GM12878 (cell line): ENCODE data around the gene TMPRSS2. TPM values are rescaled to one million over a fixed set of nuclear protein-coding genes. Genes with fewer than 3 reads are reported as not detected.
A peak's percentile ranks its signal among the peaks of the same experiment; 100 is the strongest.

ENCODE experiments used
- ATAC-seq: fragments of 200-7000 bp; cut with Tn5 transposase; 3 replicates; pipeline ENCODE4 v1.9.1; 2020; ENCODE audit warnings: mild to moderate bottlenecking, moderate library complexity
- BruUV-seq: library from RNA; stranded (reverse); fragments of 400-500 nt; replicated peaks from 2 replicates; lab custom pipeline; 2021; lab: Mats Ljungman, UMichigan
- CTCF ChIA-PET: fragments of 300-600 bp; sonication (Branson Sonifier 250); formaldehyde crosslinking; extraction: SDS; loops from one replicate; lab custom pipeline; 2021; ENCODE audit warnings: inconsistent platforms; lab: Yijun Ruan, JAX
- POLR2A ChIA-PET: fragments of 350-600 bp; formaldehyde crosslinking; extraction: SDS; loops from one replicate; lab custom pipeline; 2021; ENCODE audit warnings: inconsistent platforms; lab: Charles Lee
- RAD21 ChIA-PET: fragments of 300-600 bp; sonication (Branson Sonifier 250); formaldehyde crosslinking; loops from one replicate; lab custom pipeline; 2023; ENCODE audit warnings: antibody characterized with exemption; ENCODE audit not compliant: unreplicated experiment; lab: Charles Lee
- SMC1A ChIA-PET: fragments of 300-600 bp; sonication (Branson Sonifier 250); formaldehyde crosslinking; loops from one replicate; lab custom pipeline; 2023; ENCODE audit not compliant: unreplicated experiment, uncharacterized antibody; lab: Charles Lee
- DNase-seq: peaks from one replicate; pipeline ENCODE4 v3.0.0-alpha.2; 2011; ENCODE audit warnings: low read depth, low spot score
- FAIRE-seq: peaks from 3 replicates; lab custom pipeline; 2011; peaks lifted over from hg19 to GRCh38; lab: Jason Lieb, UNC
- H2AFZ ChIP-seq: 2 replicates; pipeline ENCODE4 v1.6.0; 2011; ENCODE audit warnings: low read depth, low read length, control low read depth; ENCODE audit not compliant: control insufficient read depth
- H3K27ac ChIP-seq: 2 replicates; pipeline ENCODE4 v1.5.1; 2011; ENCODE audit warnings: control low read depth; ENCODE audit not compliant: control insufficient read depth, insufficient read depth
- H3K27me3 ChIP-seq, 2 experiments: replicated peaks in 1 of 2; 2 replicates each; pipeline versions ENCODE4 v1.6.0 to v1.6.1; 2011; ENCODE audit warnings: low read length in 1 of 2; ENCODE audit not compliant: control insufficient read depth in 2 of 2, insufficient read depth in 2 of 2
- H3K36me3 ChIP-seq, 2 experiments: 2 replicates each; pipeline ENCODE4 v1.5.1; 2011; ENCODE audit warnings: low read length in 1 of 2; ENCODE audit not compliant: control insufficient read depth in 2 of 2, insufficient read depth in 2 of 2
- H3K4me1 ChIP-seq: 2 replicates; pipeline ENCODE4 v1.6.1; 2011; ENCODE audit warnings: mild to moderate bottlenecking, low read length, moderate library complexity, mixed read lengths; ENCODE audit not compliant: control insufficient read depth, insufficient read depth
- H3K4me2 ChIP-seq: 2 replicates; pipeline ENCODE4 v1.6.0; 2011; ENCODE audit warnings: control low read depth; ENCODE audit not compliant: control insufficient read depth, insufficient read depth
- H3K4me3 ChIP-seq: fragments of 200-600 bp; sonication (generic); 2 replicates; pipeline ENCODE4 v1.5.1; 2016
- H3K79me2 ChIP-seq: 2 replicates; pipeline ENCODE4 v1.6.0; 2011; ENCODE audit warnings: low read length; ENCODE audit not compliant: control insufficient read depth, insufficient read depth
- H3K9ac ChIP-seq: 2 replicates; pipeline ENCODE4 v1.8.0; 2011; ENCODE audit warnings: low read length, control low read depth, mixed read lengths; ENCODE audit not compliant: control insufficient read depth, insufficient read depth
- H3K9me3 ChIP-seq: replicated peaks from 3 replicates; pipeline ENCODE4 v1.5.1; 2011; ENCODE audit warnings: mild to moderate bottlenecking, low read length; ENCODE audit not compliant: control insufficient read depth, insufficient read depth
- H4K20me1 ChIP-seq: 2 replicates; pipeline ENCODE4 v1.6.0; 2011; ENCODE audit not compliant: control insufficient read depth, insufficient read depth
- ASH2L ChIP-seq: fragments of 300-600, 200-600 bp; sonication (generic); IDR thresholded peaks from 2 replicates; pipeline ENCODE4 v1.6.1; 2017; ENCODE audit warnings: low read depth, mild to moderate bottlenecking, borderline replicate concordance
- BMI1 ChIP-seq: fragments of 450-650 bp; IDR thresholded peaks from 2 replicates; pipeline ENCODE4 v1.6.1; 2016; ENCODE audit warnings: mild to moderate bottlenecking, moderate library complexity, borderline replicate concordance
- IKZF2 ChIP-seq, 2 experiments: fragments of 450-650 bp; IDR thresholded peaks; 2 replicates each; pipeline ENCODE4 v1.6.1; 2017; ENCODE audit warnings: mild to moderate bottlenecking in 2 of 2, moderate library complexity in 2 of 2
- IRF4 ChIP-seq: IDR thresholded peaks from 2 replicates; pipeline ENCODE4 v1.6.1; 2011; ENCODE audit warnings: low read depth, low read length
- NFYA ChIP-seq: IDR thresholded peaks from 2 replicates; pipeline ENCODE4 v1.6.1; 2011; ENCODE audit warnings: low read depth, mild to moderate bottlenecking, low read length, improper control_type of control experiment, borderline replicate concordance
- NR2C1 ChIP-seq: fragments of 450-650 bp; IDR thresholded peaks from 2 replicates; pipeline ENCODE4 v1.6.1; 2017; ENCODE audit warnings: antibody characterized with exemption, mild to moderate bottlenecking, moderate library complexity
- PML ChIP-seq: IDR thresholded peaks from 2 replicates; pipeline ENCODE4 v1.6.1; 2012; ENCODE audit warnings: low read length, inconsistent platforms
- RAD21 ChIP-seq: IDR thresholded peaks from 2 replicates; pipeline ENCODE4 v1.6.1; 2011; ENCODE audit warnings: mild to moderate bottlenecking, low read depth, low read length, moderate library complexity; ENCODE audit not compliant: insufficient read depth
- RCOR1 ChIP-seq: conservative IDR thresholded peaks from 2 replicates; pipeline ENCODE4 v1.6.1; 2012; ENCODE audit warnings: low read depth, low read length, improper control_type of control experiment
- WGBS: methylation state at CpG from one replicate; pipeline ENCODE4 v1.1.6; 2016; ENCODE audit warnings: low lambda C conversion rate; ENCODE audit not compliant: insufficient replicate concordance, insufficient coverage; ENCODE audit errors: missing lambda C conversion rate; 5-methylcytosine and 5-hydroxymethylcytosine counted together
- in situ Hi-C: fragments of 300-500 bp; cut with MboI; formaldehyde crosslinking; loops from 9 replicates; pipeline ENCODE4 v1.14.3; 2018; ENCODE audit warnings: mixed read lengths
- intact Hi-C: fragments of 100-400 bp; cut with micrococcal nuclease; formaldehyde crosslinking; loops from one replicate; pipeline ENCODE4 v1.14.2; 2022; ENCODE audit not compliant: unreplicated experiment
- polyA plus RNA-seq, 11 experiments: library from polyadenylated mRNA; depleted of rRNA in 4 of 11; unstranded in 6 of 11; stranded (reverse) in 5 of 11; fragments of >200 nt; fragmentation: Nextera tagmentation in 4 of 11; fragmentation: Illumina TruSeq in 1 of 11; extraction: Ambion mirVana in 4 of 11; extraction: Trizol in 1 of 11; gene quantifications; 1 replicate in 1 of 11; 2 replicates in 10 of 11; pipeline versions ENCODE4 v1.2.1 to v1.2.3, GENCODE V29; 2011 to 2016; ENCODE audit warnings: inconsistent platforms in 2 of 11, missing spikeins in 2 of 11, low read depth in 1 of 11
- total RNA-seq, 4 experiments: library from RNA; depleted of rRNA in 3 of 4; stranded (reverse); fragments of >200 nt in 3 of 4; fragmentation: Illumina TruSeq in 1 of 4; extraction: Trizol in 1 of 4; gene quantifications; 2 replicates each; pipeline versions ENCODE4 v1.2.1 to v1.2.3, GENCODE V29; 2013 to 2021
- TF ChIP-seq, protein P1 (sequence below): fragments of 450-650 bp; IDR thresholded peaks from 2 replicates; pipeline ENCODE4 v1.6.1; 2016; ENCODE audit warnings: mild to moderate bottlenecking
- TF ChIP-seq, protein P2 (sequence below), 3 experiments: IDR thresholded peaks in 2 of 3; conservative IDR thresholded peaks in 1 of 3; 2 replicates each; pipeline ENCODE4 v1.5.1; 2011; ENCODE audit warnings: low read depth in 3 of 3, low read length in 3 of 3, mild to moderate bottlenecking in 3 of 3, control low read depth in 2 of 3, moderate library complexity in 2 of 3, inconsistent platforms in 1 of 3, mixed read lengths in 1 of 3; ENCODE audit not compliant: control insufficient read depth in 2 of 3, insufficient read depth in 1 of 3; ENCODE audit errors: extremely low read depth in 1 of 3

Gene TMPRSS2
- total and polyA plus RNA-seq, 10 of the 15 experiments (the other 5 are each of a cell fraction or from before 2014, with no cell fraction given) = 0.19 to 0.26 TPM; not detected in 8

DNA sequence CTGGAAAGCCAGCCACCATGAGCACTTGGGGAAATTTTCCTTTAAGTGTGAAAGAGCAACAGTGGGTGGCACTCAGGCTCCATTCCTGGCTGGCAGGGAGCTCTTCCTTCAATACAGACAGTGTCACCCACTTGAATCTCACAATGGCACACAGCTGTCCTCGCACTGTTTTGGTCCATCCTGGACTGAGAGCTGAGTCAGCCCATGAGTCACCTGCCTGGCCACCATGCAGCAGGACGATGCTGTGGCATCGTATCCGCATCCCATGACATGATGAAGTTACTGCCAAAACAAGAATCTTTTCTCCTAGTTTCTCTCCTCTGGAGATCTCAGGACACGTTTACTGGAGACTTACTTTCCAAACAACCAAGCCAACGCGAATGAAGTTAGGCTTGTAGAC, 6.0 kb downstream of the TMPRSS2 start:
- POLR2A ChIA-PET = no interaction called here
- RAD21 ChIA-PET = interaction anchor here (0.9 kb wide), 1 partner anchor 219 kb away, joined by 4 read pairs; no protein-coding TSS in a partner anchor
- in situ Hi-C loops = no loop called here
- ATAC-seq (no peak), DNase-seq (no peak), FAIRE-seq (no peak)
- Histone ChIP-seq H4K20me1 (no peaks in the 10 kb centered on the region), H3K79me2 (no peaks in the 10 kb centered on the region), H3K4me2 (no peak overlapping the region), H3K4me3 (no peak overlapping the region), H3K36me3 (no peaks in the 10 kb centered on the region), H3K9ac (no peak overlapping the region), H2AFZ (no peak overlapping the region), H3K9me3 (no peaks in the 10 kb centered on the region), H3K27me3 (peaks cover 5 to 14% of the 10 kb centered on the region in 2 experiments), H3K4me1 (no peaks in the 10 kb centered on the region), H3K27ac (no peak overlapping the region)
- CTCF ChIA-PET = interaction anchor here (1.0 kb wide), 1 partner anchor 100 kb away, joined by 4 read pairs; no protein-coding TSS in a partner anchor
- TF ChIP-seq IRF4 (no peak), ASH2L (no peak), RCOR1 (no peak), NR2C1 (no peak), RAD21 (peak; percentile 10; the same call in 1 of the 2 replicates), BMI1 (no peak), IKZF2 (IDR thresholded peaks at IDR 0.05) (no peak), NFYA (no peak), PML (no peak)
- TF ChIP-seq, protein P1, sequence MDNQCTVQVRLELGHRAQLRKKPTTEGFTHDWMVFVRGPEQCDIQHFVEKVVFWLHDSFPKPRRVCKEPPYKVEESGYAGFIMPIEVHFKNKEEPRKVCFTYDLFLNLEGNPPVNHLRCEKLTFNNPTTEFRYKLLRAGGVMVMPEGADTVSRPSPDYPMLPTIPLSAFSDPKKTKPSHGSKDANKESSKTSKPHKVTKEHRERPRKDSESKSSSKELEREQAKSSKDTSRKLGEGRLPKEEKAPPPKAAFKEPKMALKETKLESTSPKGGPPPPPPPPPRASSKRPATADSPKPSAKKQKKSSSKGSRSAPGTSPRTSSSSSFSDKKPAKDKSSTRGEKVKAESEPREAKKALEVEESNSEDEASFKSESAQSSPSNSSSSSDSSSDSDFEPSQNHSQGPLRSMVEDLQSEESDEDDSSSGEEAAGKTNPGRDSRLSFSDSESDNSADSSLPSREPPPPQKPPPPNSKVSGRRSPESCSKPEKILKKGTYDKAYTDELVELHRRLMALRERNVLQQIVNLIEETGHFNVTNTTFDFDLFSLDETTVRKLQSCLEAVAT = no peak
- TF ChIP-seq, protein P2, sequence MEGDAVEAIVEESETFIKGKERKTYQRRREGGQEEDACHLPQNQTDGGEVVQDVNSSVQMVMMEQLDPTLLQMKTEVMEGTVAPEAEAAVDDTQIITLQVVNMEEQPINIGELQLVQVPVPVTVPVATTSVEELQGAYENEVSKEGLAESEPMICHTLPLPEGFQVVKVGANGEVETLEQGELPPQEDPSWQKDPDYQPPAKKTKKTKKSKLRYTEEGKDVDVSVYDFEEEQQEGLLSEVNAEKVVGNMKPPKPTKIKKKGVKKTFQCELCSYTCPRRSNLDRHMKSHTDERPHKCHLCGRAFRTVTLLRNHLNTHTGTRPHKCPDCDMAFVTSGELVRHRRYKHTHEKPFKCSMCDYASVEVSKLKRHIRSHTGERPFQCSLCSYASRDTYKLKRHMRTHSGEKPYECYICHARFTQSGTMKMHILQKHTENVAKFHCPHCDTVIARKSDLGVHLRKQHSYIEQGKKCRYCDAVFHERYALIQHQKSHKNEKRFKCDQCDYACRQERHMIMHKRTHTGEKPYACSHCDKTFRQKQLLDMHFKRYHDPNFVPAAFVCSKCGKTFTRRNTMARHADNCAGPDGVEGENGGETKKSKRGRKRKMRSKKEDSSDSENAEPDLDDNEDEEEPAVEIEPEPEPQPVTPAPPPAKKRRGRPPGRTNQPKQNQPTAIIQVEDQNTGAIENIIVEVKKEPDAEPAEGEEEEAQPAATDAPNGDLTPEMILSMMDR (IDR thresholded peaks at IDR 0.05 in 2 of 3, conservative IDR thresholded peaks at IDR 0.05 in 1 of 3; ENCODE audit: control insufficient read depth in 2 of 3, extremely low read depth in 1 of 3, insufficient read depth in 1 of 3, low read depth in 3 of 3, low read length in 3 of 3) = peak in 1 of 3 experiments; percentile 19; a peak in 1 of 6 replicates
- intact Hi-C loops = no loop called here
- SMC1A ChIA-PET = interaction anchor here (1.0 kb wide), 1 partner anchor 115 kb away, joined by 3 read pairs; no protein-coding TSS in a partner anchor
- 34% methylated on average over 7 of the region's 7 CpGs for WGBS
- BruUV-seq = no TSS peak
